Left ventricle myocardium inferior (tissue), 1 donor: ENCODE measurements around the gene DDX24. TPM values are rescaled to one million over a fixed set of nuclear protein-coding genes. Genes with fewer than 3 reads are reported as not detected.

Experiments used
- DNase-seq: peaks from one replicate; pipeline ENCODE4 v3.0.0-alpha.2; 2020
- H3K27ac ChIP-seq: fragments of 200-600 bp; replicated peaks from 2 replicates; pipeline ENCODE4 v1.8.0; 2021
- H3K27me3 ChIP-seq: fragments of 200-600 bp; 2 replicates; pipeline ENCODE4 v1.8.0; 2021; ENCODE audit warnings: low read depth
- H3K36me3 ChIP-seq: fragments of 200-600 bp; 2 replicates; pipeline ENCODE4 v1.8.0; 2021
- H3K4me1 ChIP-seq: fragments of 200-600 bp; 2 replicates; pipeline ENCODE4 v1.8.0; 2021
- H3K4me3 ChIP-seq: fragments of 200-600 bp; 2 replicates; pipeline ENCODE4 v1.8.0; 2021; ENCODE audit warnings: mild to moderate bottlenecking, moderate library complexity
- H3K9me3 ChIP-seq: fragments of 200-600 bp; replicated peaks from 2 replicates; pipeline ENCODE4 v1.8.0; 2021
- intact Hi-C: fragments of 100-400 bp; cut with micrococcal nuclease; formaldehyde crosslinking; loops from one replicate; pipeline ENCODE4 v1.11.0; 2022
- total RNA-seq: library from RNA; stranded (reverse); fragmentation: NEBNext Ultra II Directional; extraction: Animal tissue kit (Norgen Biotek cat#: 25700); gene quantifications from one replicate; pipeline ENCODE4 v1.2.1, GENCODE V29; 2021
- TF ChIP-seq, protein P1 (sequence below): fragments of 200-600 bp; IDR thresholded peaks from 2 replicates; pipeline ENCODE4 v1.8.0; 2021; ENCODE audit warnings: antibody characterized with exemption, mild to moderate bottlenecking, borderline replicate concordance
- donor health status: DM: no; HTN: yes; CAD: no; lungs with severe emphysema.

The DDX24 gene
- total RNA-seq, 1 donor from 2014 or later = 208 TPM

DNA sequence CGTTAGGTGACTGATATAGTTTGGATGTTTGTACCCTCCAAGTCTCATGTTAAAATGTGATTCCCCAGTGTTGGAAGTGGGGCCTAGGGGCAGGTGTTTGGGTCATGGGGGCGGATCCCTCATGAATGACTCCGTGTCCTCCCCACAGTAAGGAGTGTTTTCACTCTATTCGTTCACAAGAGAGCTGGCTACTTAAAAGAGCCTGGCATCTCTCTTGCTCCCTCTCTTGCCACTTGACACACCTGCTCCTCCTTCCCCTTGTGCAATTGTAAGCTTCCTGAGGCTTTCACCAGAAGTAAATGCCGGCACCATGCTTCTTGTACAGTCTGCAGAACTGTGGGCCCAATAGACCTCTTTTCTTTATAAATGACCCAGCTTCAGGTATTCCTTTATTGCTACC, 45.8 kb upstream of the DDX24 start:
- H3K27ac ChIP-seq = no peak overlapping the region
- DNase-seq = no peak
- no peaks in the 10 kb centered on the region for H3K27me3 ChIP-seq
- no peaks in the 10 kb centered on the region for H3K9me3 ChIP-seq
- peaks cover 17% of the 10 kb centered on the region for H3K4me1 ChIP-seq
- no peak overlapping the region for H3K4me3 ChIP-seq
- TF ChIP-seq, protein P1, sequence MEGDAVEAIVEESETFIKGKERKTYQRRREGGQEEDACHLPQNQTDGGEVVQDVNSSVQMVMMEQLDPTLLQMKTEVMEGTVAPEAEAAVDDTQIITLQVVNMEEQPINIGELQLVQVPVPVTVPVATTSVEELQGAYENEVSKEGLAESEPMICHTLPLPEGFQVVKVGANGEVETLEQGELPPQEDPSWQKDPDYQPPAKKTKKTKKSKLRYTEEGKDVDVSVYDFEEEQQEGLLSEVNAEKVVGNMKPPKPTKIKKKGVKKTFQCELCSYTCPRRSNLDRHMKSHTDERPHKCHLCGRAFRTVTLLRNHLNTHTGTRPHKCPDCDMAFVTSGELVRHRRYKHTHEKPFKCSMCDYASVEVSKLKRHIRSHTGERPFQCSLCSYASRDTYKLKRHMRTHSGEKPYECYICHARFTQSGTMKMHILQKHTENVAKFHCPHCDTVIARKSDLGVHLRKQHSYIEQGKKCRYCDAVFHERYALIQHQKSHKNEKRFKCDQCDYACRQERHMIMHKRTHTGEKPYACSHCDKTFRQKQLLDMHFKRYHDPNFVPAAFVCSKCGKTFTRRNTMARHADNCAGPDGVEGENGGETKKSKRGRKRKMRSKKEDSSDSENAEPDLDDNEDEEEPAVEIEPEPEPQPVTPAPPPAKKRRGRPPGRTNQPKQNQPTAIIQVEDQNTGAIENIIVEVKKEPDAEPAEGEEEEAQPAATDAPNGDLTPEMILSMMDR = no peak
- no peaks in the 10 kb centered on the region for H3K36me3 ChIP-seq
- intact Hi-C loops = no loop called here

DNA sequence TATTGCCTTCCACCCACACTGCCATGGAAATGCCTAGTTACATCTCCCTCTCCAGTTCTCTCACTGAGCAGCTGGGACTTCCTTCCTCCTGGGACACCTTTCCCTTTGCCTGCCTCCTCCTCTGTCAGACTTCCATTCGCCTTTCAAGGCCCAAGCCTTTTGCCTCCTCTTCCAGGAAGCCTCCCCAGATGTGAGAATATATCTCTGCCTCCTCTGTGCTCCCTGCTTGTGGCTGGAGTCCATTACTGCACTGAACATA, 45.3 kb upstream of the DDX24 start:
- H3K27me3 ChIP-seq = no peaks in the 10 kb centered on the region
- no peaks in the 10 kb centered on the region for H3K9me3 ChIP-seq
- H3K4me3 ChIP-seq = no peak overlapping the region
- intact Hi-C loops = no loop called here
- no peak overlapping the region for H3K27ac ChIP-seq
- H3K4me1 ChIP-seq = peaks cover 17% of the 10 kb centered on the region
- TF ChIP-seq, protein P1 = no peak
- DNase-seq = no peak
- no peaks in the 10 kb centered on the region for H3K36me3 ChIP-seq

DNA sequence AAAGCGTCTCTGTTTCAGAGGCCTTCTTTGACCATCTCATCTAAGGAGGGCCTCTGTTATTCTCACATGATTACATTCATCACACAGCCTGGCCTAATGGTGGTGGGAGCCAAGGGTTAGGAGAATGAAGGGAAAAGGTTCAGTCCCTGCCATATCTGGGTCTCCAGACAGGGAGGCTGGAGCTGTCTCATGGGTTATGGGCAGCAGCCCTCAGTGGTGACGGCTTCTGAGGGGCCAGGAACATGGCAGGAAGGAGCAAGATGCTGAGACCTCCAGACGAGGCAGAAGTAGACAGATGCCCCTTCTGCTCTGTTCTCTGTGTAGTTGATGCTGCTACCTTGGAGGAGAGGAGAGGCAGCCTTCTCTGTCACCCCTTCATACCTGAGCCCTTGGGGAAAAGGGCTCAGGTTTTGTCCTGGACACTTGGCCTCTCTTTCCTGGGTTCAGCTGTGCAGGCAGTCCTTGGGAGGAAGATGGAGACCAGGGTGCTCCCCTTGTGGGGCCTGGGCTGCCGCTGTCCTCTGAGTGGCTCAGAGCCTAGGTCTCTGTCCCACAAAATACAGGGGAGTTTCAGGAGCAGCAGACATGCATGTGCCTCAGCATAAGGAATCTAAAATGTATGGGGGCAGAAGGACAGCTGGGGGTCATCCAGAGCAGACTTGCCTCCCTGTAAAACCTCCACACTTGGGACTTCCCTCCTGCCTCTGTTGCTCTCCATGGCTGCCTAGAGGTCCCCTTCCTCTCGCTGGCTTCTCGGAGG, 44.8 kb upstream of the DDX24 start:
- Histone ChIP-seq H3K9me3 (peaks cover 2% of the 10 kb centered on the region), H3K4me1 (peaks cover 17% of the 10 kb centered on the region), H3K4me3 (no peak overlapping the region), H3K27me3 (no peaks in the 10 kb centered on the region), H3K36me3 (no peaks in the 10 kb centered on the region), H3K27ac (no peak overlapping the region)
- DNase-seq = no peak
- intact Hi-C loops = no loop called here
- TF ChIP-seq, protein P1 = no peak

DNA sequence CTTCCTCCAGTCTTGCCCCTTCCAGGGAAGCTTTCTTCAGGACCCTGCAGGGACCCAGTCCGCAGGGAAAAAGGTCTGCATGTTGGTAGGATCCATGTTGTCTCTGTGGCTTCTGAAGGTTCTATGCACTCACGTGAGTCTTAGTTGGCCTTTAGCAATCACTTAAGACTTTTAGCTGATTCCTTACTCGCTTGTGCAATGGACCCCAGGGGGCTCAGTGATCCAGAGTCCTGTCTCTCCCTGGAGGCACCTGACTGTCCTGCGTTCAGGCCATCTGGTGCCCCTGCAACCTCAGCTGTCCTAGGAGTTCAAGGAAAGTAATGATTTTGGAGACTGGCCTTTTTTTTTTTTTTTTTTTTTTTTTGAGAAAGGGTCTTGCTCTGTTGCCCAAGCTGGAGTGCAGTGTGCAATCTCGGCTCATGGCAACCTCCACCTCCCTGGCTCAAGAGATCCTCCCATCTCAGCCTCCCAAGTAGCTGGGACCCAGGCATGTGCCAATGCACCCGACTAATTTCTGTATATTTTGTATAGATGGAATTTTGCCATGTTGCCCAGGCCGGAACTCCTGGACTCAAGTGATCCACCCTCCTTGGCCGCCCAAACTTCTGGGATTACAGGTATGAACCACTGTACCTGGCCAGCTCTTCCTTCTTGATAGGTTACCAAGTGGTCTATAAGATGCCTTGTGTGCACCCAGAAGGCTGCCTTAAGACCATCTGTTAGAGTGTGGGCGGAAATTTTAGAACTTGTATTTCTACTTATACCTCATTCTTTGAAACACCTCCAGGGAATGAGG, 43.8 kb upstream of the DDX24 start:
- Histone ChIP-seq H3K9me3 (peaks cover 13% of the 10 kb centered on the region), H3K4me3 (no peak overlapping the region), H3K36me3 (no peaks in the 10 kb centered on the region), H3K27me3 (no peaks in the 10 kb centered on the region), H3K27ac (no peak overlapping the region), H3K4me1 (peaks cover 9% of the 10 kb centered on the region)
- no peak for DNase-seq
- intact Hi-C loops = no loop called here
- TF ChIP-seq, protein P1 = no peak

DNA sequence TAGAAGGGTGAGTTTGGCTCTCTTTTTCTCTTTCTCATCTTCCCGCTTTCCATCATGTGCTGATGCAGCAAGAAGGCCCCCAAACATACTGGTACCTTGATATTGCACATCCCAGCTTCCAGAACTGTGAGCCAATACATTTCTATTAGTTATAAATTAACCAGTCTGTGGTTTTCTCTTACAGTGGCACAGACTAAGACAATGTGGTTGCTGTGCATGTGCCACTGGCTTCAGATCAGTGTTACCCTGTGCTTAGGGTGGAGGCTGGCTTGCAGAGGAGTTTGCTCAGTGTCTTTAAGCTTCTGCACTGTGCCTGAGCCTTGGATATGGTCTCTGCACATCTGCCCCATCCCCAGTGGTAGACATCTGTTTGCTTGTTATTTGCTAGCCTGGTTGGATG, 42.9 kb upstream of the DDX24 start:
- H3K4me3 ChIP-seq = no peak overlapping the region
- H3K27ac ChIP-seq = no peak overlapping the region
- H3K4me1 ChIP-seq = peaks cover 2% of the 10 kb centered on the region
- no peaks in the 10 kb centered on the region for H3K36me3 ChIP-seq
- TF ChIP-seq, protein P1 = no peak
- intact Hi-C loops = no loop called here
- DNase-seq = no peak
- peaks cover 21% of the 10 kb centered on the region for H3K9me3 ChIP-seq
- H3K27me3 ChIP-seq = no peaks in the 10 kb centered on the region
